OCI-M1 (cell line): ENCODE data around the gene INSYN2A.

Experiments
- DNase-seq: peaks from one replicate; lab custom pipeline; 2025; lab: John Stamatoyannopoulos, UW

The INSYN2A gene

GRCh38 chr10:127195571-127196281 is 665 bp downstream of the INSYN2A start:
- DNase-seq, result no peak

- no peak for DNase-seq
These were observed 1.3 kb downstream of the INSYN2A start for GRCh38 chr10:127195041-127195506.

- DNase-seq, result no peak
These were observed 1.8 kb downstream of the INSYN2A start for GRCh38 chr10:127194599-127194998.

DNA sequence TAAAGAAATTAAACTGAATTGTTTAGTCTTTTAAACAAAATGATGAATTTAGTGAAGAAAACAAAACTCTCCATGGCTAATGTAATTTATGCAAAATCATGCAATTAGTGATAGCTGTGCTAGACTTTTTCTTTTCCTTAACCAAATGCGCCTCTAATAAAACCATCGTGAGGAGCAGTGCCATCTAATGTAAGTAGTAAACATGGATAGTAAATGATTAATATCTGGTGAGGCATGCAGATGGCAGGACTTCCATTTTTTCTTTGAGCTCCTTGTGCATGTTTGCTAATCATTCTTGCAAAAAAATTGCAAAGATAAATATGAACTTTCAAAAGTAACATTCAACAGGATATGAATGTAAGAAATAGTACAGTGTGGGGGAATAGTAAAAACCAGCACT is 2.3 kb downstream of the INSYN2A start:
- no peak for DNase-seq

DNA sequence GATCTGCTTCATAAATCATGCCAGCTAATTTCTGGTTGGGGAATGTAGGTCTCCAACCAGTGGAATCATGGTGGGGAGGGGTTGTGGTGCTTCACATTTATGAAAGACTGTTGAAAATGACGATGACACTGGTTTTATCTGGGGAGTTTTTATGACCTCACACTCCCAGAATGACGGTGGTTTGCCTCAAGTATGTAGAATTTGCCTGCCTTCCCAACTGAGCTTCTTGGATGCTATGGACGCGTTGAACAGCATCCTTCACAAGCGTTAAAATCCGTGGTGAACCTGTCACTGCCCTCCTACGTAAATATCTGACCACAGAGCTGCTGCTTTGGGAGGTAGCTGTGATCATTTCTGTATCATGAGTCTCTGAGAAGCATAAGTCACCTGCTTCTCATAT is 3.3 kb downstream of the INSYN2A start:
- DNase-seq, result no peak

DNA sequence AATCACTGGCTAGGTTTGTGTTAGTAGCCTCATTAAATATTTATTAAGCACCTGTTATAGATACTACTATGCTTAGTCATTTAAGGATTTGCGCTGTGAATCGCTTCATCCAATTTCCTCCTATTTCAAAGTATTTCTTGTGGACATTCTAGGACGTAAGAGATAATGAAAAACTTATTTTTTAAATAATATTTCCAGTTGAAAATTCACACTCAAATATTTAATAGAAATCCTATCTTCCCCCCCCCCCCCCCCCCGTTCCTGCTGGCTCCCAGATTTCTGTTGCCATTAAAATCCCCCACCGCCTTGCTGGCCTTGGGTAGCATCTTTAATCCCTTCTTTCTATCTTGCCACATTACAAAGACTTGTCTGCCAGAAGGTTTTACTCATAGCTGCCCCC is 6.0 kb downstream of the INSYN2A start:
- DNase-seq, result no peak

DNA sequence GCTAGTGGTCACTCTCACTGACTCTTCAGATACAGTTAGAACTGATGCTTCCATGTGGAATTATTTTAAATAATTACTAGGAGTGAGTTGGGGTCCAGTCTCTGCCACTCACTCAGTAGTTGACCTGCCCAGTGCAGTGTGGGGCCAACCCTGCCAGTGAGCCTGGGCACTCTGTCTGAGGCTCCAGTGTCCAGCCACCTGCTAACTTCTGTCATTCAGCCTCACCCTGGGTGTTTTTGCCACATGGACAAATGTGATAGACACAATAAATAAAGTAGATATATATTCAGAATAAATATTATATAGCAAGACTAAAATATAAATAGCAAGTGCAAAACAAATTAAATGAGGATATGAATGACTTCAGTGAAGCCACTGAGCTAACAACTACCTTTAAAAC is 7.2 kb downstream of the INSYN2A start:
- DNase-seq, result no peak

DNA sequence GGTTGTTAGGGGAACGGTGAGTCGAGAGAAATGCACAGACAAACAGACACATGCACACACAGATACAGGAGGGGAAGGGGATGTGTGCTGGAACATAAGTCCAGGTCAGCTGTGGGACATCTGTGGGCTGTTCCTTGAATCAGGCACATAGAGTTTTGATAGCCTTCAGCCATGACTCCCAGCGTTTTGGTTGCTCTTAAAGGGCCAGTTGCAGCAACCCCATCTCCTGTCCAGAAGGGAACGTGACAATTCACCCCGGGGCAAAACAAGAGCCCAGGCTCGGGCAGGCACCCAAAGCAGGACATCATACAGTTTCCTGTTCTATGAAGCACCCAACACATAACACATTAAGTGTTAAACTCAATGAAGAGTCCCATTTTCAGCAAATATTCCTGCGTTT is 9.6 kb downstream of the INSYN2A start:
- DNase-seq, result no peak

DNA sequence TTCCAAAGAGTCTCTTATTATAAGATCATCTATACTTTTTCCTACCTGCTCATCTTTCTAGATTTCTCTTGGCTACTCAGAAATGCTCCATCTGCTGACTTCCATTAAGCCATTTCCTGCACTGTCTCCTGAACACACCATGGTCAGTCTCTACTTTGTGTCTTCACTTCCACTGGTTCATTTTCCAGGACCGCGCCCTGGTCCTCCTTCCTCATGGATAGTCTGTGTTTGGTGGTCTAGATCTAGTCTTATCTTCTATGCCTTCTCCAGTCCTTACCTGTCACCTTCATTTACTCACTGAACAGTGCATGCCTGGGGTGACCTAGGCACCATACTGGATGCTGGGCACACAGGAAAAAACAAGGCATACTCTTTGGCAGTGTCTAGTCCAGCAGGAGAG is 11.8 kb downstream of the INSYN2A start:
- DNase-seq, result no peak

GRCh38 chr10:127182161-127182560 is 14.2 kb downstream of the INSYN2A start:
- no peak for DNase-seq

- DNase-seq, result no peak
These were observed 16.7 kb downstream of the INSYN2A start for GRCh38 chr10:127179612-127180250.

- DNase-seq, result no peak
These were observed 19.7 kb downstream of the INSYN2A start for GRCh38 chr10:127176649-127177048.

- DNase-seq, result no peak
These were observed 20.9 kb downstream of the INSYN2A start for GRCh38 chr10:127175357-127176110.

- no peak for DNase-seq
These were observed 21.5 kb downstream of the INSYN2A start for GRCh38 chr10:127174866-127175265.

DNA sequence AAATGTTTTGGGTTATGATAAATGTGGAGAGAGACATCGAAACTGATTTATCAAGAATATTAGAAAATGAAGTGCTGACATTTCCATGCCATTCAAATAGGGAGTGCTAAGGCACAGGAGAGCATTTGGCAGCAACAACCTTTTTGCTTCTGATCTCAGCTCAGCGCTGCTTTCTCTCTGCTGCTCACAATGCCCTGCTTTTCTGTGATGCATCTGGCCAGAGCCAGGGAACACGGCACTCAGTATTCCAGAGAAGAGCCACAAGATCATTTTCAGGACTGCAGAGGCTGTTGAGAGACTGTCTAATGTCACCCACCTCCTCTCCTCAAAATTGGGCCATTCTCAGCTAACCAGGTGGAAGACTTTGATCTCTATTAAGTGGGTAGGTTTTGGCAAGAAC is 28.1 kb downstream of the INSYN2A start:
- DNase-seq, result no peak

DNA sequence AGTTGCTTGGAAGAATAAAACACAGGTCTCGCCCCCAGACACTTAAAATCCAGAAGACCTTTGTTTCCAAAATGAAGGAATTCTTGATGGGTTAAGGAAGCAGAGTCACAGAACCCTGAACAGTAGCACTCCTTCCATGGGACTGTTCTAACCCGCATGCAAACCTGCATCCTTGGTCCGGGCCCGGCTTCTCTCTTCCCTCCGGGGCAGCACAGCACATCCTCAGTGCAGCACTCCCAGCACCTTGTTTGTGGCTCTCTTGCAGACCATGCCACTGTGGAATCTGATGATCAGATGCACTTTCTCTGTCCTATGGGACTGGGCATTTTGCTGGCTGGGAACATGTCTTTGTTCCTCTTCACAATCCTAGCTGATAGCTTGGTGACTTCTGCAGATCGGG is 33.5 kb downstream of the INSYN2A start:
- DNase-seq, result no peak

DNA sequence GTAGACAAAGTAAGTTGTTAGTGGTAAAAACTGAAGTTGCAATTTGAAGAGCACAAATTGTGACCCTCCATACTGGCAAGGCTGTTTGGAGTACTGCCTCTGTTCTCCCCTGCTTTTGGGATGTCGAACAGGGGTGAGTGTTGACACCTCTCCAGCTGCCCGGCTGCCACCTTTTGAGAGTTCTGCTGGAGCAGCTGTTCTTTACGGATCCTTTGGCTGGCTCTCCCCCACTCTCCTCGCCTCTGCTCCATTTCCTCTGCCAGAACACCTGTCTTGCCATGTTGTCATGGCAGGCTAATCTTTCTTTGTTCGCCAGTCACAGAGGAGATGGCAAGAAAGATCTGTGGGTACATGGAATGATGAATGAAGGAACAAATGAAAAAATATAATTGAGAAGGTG is 34.9 kb downstream of the INSYN2A start:
- DNase-seq, result no peak

DNA sequence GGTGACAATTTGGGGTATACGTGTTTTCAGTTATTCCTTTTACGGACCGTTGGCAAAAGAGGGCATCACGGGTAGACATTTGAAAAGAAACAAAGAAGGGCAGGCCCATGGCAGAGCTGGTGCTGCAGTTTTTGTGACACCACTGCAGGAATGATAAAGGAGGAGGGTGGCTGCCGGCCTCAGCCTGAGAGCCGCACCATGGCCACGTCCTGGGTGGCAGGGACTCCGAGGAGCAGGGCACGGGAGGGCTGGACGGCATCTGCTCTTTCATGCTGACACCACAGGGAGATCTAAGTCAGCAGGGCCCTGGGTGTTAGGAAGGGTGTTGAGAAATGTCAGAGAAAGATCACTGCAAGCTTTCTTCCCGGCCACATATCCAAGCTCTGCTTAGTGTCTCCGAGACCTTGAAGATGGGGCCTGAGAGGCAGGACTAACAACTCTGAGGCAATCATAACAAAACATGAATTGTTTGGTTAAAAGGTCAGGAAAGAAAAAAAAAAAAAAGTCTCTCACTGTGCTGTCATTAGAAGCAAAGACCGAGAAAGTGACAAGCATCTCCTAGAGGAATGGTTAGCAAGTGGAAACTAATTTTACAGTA is 36.6 kb downstream of the INSYN2A start:
- no peak for DNase-seq

DNA sequence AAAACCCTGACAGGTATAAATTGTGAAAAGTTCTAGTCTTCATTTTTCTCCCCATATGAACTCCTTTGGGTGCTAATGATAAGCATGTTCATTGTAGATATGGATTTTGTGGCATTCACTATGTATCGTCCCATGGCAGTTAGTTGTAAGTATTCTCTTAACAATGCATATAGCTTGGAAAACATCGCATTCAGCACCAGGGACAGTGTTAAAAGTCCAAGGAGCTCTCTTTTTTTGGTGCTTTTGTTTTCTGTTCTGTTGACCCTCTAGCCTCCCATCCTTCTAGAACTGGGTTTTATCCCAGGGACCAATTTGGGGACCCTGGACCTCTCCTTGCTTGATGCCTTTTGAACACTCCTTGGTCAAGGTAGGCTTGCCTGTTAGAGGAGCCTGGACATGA is 37.7 kb downstream of the INSYN2A start:
- no peak for DNase-seq

DNA sequence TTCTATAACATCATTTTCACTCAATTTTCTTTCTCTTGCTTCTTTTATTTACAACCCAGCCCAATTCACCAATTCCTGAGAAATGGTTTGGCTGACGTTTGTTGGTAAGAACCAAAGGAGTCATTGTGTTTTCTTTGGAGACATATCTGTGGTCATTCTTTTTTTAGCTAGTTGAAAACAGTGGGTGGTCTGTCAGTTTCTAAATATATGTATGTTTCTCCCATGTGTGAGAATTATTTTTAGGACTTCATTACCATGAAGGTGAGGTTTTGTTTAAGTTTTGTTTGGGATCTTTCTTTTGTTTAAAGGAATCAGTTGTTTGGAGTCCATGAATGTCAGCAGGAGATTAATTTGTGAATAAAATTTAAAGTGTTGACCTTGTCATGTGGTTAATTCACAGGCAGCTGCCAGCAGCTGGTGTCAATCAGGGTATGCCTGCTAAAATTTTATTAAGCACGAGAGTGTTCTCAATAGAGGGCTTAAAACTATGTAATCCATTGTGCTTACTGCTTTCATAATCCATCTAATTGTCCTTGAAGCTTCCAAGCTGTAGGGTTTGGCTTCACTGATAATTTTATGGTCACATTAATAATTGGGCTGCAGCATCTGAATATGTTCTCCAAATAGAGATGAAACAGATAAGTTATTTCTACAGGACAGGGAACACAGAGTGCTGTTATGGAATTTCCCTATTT is 38.7 kb downstream of the INSYN2A start:
- no peak for DNase-seq

- no peak for DNase-seq
These were observed 39.3 kb downstream of the INSYN2A start for GRCh38 chr10:127157089-127157488.
